H1 (cell line): ENCODE measurements around the gene COL5A3. TPM values are rescaled to one million over a fixed set of nuclear protein-coding genes. Genes with fewer than 3 reads are reported as not detected.
A peak's percentile ranks its signal among the peaks of the same experiment; 100 is the strongest.

Experiments
- CTCF ChIA-PET: fragments of 300-600 bp; sonication (Branson Sonifier 250); formaldehyde crosslinking; loops from one replicate; lab custom pipeline; 2021; ENCODE audit not compliant: partially characterized antibody; lab: Charles Lee
- POLR2A ChIA-PET: fragments of 300-600 bp; sonication (Branson Sonifier 250); formaldehyde crosslinking; loops from one replicate; lab custom pipeline; 2021; ENCODE audit warnings: inconsistent platforms; ENCODE audit not compliant: partially characterized antibody; lab: Charles Lee
- DNase-seq, 2 experiments: peaks; one replicate each; pipeline versions ENCODE4 v3.0.0 to v3.0.0-alpha.2; 2010 to 2022; ENCODE audit warnings: low spot score in 2 of 2, low read depth in 1 of 2, mixed read lengths in 1 of 2
- FAIRE-seq: peaks from 2 replicates; lab custom pipeline; 2011; peaks lifted over from hg19 to GRCh38; lab: Jason Lieb, UNC
- H2AFZ ChIP-seq: 2 replicates; pipeline ENCODE4 v1.8.1; 2012; ENCODE audit warnings: low read length, inconsistent platforms
- H2AK5ac ChIP-seq: 2 replicates; pipeline ENCODE4 v1.6.1; 2013; ENCODE audit warnings: low read depth, low read length
- H2BK120ac ChIP-seq: replicated peaks from 2 replicates; pipeline ENCODE3; 2013; ENCODE audit warnings: low read depth, low read length, inconsistent platforms
- H2BK12ac ChIP-seq: 2 replicates; pipeline ENCODE4 v1.6.1; 2013; ENCODE audit warnings: low read depth, low read length
- H2BK15ac ChIP-seq: 2 replicates; pipeline ENCODE4 v1.6.1; 2013; ENCODE audit warnings: low read length
- H2BK20ac ChIP-seq: 2 replicates; pipeline ENCODE4 v1.6.1; 2013; ENCODE audit warnings: low read length
- H2BK5ac ChIP-seq: 2 replicates; pipeline ENCODE4 v1.6.1; 2013; ENCODE audit warnings: low read depth, low read length
- H3K14ac ChIP-seq: 2 replicates; pipeline ENCODE4 v1.6.1; 2013; ENCODE audit warnings: inconsistent platforms; ENCODE audit not compliant: insufficient read length
- H3K18ac ChIP-seq: 2 replicates; pipeline ENCODE4 v1.6.1; 2013; ENCODE audit warnings: low read length; ENCODE audit errors: extremely low read depth
- H3K23ac ChIP-seq: 2 replicates; pipeline ENCODE4 v1.6.1; 2013; ENCODE audit warnings: inconsistent platforms; ENCODE audit not compliant: insufficient read length
- H3K23me2 ChIP-seq: 2 replicates; pipeline ENCODE4 v1.6.1; 2013; ENCODE audit warnings: low read depth, low read length
- H3K27ac ChIP-seq: 2 replicates; pipeline ENCODE4 v1.6.1; 2011; ENCODE audit warnings: low read depth, low read length, inconsistent platforms
- H3K27me3 ChIP-seq, 4 experiments: replicated peaks in 1 of 4; 1 replicate in 1 of 4; 2 replicates in 3 of 4; pipeline versions ENCODE4 v1.6.1 to v1.8.1; 2011 to 2013; ENCODE audit warnings: low read length in 3 of 4, mild to moderate bottlenecking in 3 of 4, inconsistent platforms in 2 of 4, mixed read lengths in 2 of 4, moderate library complexity in 1 of 4; ENCODE audit not compliant: control insufficient read depth in 3 of 4, insufficient read depth in 3 of 4; ENCODE audit errors: extremely low read depth in 1 of 4
- H3K36me3 ChIP-seq, 4 experiments: 2 replicates each; pipeline versions ENCODE4 v1.6.1 to v1.8.1; 2011 to 2013; ENCODE audit warnings: mild to moderate bottlenecking in 4 of 4, low read length in 3 of 4, moderate library complexity in 2 of 4, control low read depth in 1 of 4, inconsistent platforms in 1 of 4; ENCODE audit not compliant: insufficient read depth in 4 of 4, control insufficient read depth in 2 of 4
- H3K4ac ChIP-seq: replicated peaks from 2 replicates; pipeline ENCODE3; 2013; ENCODE audit warnings: low read length, low read depth, mixed read lengths, inconsistent platforms; ENCODE audit not compliant: insufficient read length
- H3K4me1 ChIP-seq, 4 experiments: replicated peaks in 1 of 4; 1 replicate in 1 of 4; 2 replicates in 3 of 4; pipeline versions ENCODE4 v1.6.1 to v1.8.1; 2011 to 2013; ENCODE audit warnings: low read length in 3 of 4, inconsistent platforms in 2 of 4, mixed read lengths in 1 of 4; ENCODE audit not compliant: insufficient read depth in 4 of 4, control insufficient read depth in 3 of 4
- H3K4me2 ChIP-seq, 2 experiments: 2 replicates each; pipeline versions ENCODE4 v1.6.1 to v1.8.1; 2011 to 2013; ENCODE audit warnings: low read depth in 2 of 2, low read length in 2 of 2, control low read depth in 1 of 2, inconsistent platforms in 1 of 2, mild to moderate bottlenecking in 1 of 2; ENCODE audit not compliant: insufficient read depth in 1 of 2
- H3K4me3 ChIP-seq, 4 experiments: fragments of 200-600, 300-600 bp in 1 of 4; sonication (generic), shearing (Covaris generic), sonication (Bioruptor Twin) in 1 of 4; 2 replicates each; pipeline versions ENCODE4 v1.5.1 to v1.8.1; 2011 to 2016; ENCODE audit warnings: low read length in 4 of 4, low read depth in 3 of 4, control low read depth in 2 of 4, inconsistent platforms in 2 of 4, mild to moderate bottlenecking in 2 of 4, mixed read lengths in 1 of 4, moderate library complexity in 1 of 4; ENCODE audit not compliant: insufficient read depth in 2 of 4; ENCODE audit errors: extremely low read depth in 1 of 4
- H3K56ac ChIP-seq: replicated peaks from 2 replicates; pipeline ENCODE3; 2013; ENCODE audit warnings: low read depth, mild to moderate bottlenecking, mixed read lengths, low read length, inconsistent platforms; ENCODE audit not compliant: insufficient read length
- H3K79me1 ChIP-seq: 2 replicates; pipeline ENCODE4 v1.6.1; 2013; ENCODE audit warnings: low read depth, low read length, control low read depth
- H3K79me2 ChIP-seq, 2 experiments: 2 replicates each; pipeline versions ENCODE4 v1.6.1 to v1.8.1; 2012 to 2013; ENCODE audit warnings: low read length in 2 of 2, mild to moderate bottlenecking in 2 of 2, inconsistent platforms in 1 of 2; ENCODE audit not compliant: insufficient read depth in 2 of 2, control insufficient read depth in 1 of 2
- H3K9ac ChIP-seq, 4 experiments: replicated peaks in 1 of 4; 1 replicate in 1 of 4; 2 replicates in 3 of 4; pipeline versions ENCODE4 v1.6.1 to v1.8.1; 2011 to 2013; ENCODE audit warnings: low read depth in 3 of 4, low read length in 3 of 4, control low read depth in 2 of 4, mild to moderate bottlenecking in 2 of 4, moderate library complexity in 2 of 4, inconsistent platforms in 1 of 4; ENCODE audit errors: extremely low read depth in 1 of 4
- H3K9me3 ChIP-seq, 2 experiments: 2 replicates each; pipeline versions ENCODE4 v1.6.1 to v1.8.1; 2012 to 2013; ENCODE audit warnings: mild to moderate bottlenecking in 2 of 2, moderate library complexity in 2 of 2, control low read depth in 1 of 2, inconsistent platforms in 1 of 2, low read depth in 1 of 2, low read length in 1 of 2, mixed read lengths in 1 of 2; ENCODE audit not compliant: insufficient read depth in 2 of 2
- H4K20me1 ChIP-seq, 2 experiments: replicated peaks in 1 of 2; 2 replicates each; pipeline versions ENCODE3 to v1.8.1; 2011 to 2013; ENCODE audit warnings: inconsistent platforms in 2 of 2, low read length in 2 of 2, mild to moderate bottlenecking in 1 of 2; ENCODE audit not compliant: insufficient read depth in 2 of 2, control insufficient read depth in 1 of 2
- H4K5ac ChIP-seq: 2 replicates; pipeline ENCODE4 v1.6.1; 2013; ENCODE audit warnings: low read length, low read depth, mixed read lengths, inconsistent platforms; ENCODE audit not compliant: insufficient read length
- H4K8ac ChIP-seq: 2 replicates; pipeline ENCODE4 v1.8.0; 2013; ENCODE audit warnings: mild to moderate bottlenecking, moderate library complexity, low read length, inconsistent platforms; ENCODE audit not compliant: insufficient read depth; ENCODE audit errors: extremely low read depth
- H4K91ac ChIP-seq: replicated peaks from 2 replicates; pipeline ENCODE3; 2013; ENCODE audit warnings: low read length, mixed read lengths, inconsistent platforms; ENCODE audit not compliant: insufficient read length
- CBX5 ChIP-seq: fragments of 300-800, 300-1000 bp; sonication (generic); IDR thresholded peaks from 2 replicates; pipeline ENCODE4 v1.7.1; 2016; ENCODE audit warnings: antibody characterized with exemption, low read length, low read depth
- RAD21 ChIP-seq, 2 experiments: IDR thresholded peaks in 1 of 2; conservative IDR thresholded peaks in 1 of 2; 2 replicates each; pipeline ENCODE4 v1.6.1; 2011; ENCODE audit warnings: low read depth in 2 of 2, low read length in 2 of 2, improper control_type of control experiment in 1 of 2, inconsistent platforms in 1 of 2, mild to moderate bottlenecking in 1 of 2, moderate library complexity in 1 of 2
- WGBS, 2 experiments: shearing (Covaris generic) in 1 of 2; methylation state at CpG; one replicate each; pipeline versions ENCODE4 v1.1.6 to v1.1.7; 2013 to 2015; ENCODE audit warnings: low lambda C conversion rate in 2 of 2, mixed read lengths in 2 of 2, inconsistent platforms in 1 of 2, low coverage in 1 of 2, missing lambda C conversion rate in 1 of 2; ENCODE audit not compliant: insufficient replicate concordance in 2 of 2, insufficient coverage in 1 of 2, insufficient read length in 1 of 2; ENCODE audit errors: extremely low coverage in 1 of 2, missing lambda C conversion rate in 1 of 2; 5-methylcytosine and 5-hydroxymethylcytosine counted together
- polyA plus RNA-seq, 7 experiments: library from polyadenylated mRNA; depleted of rRNA in 3 of 7; stranded (reverse) in 5 of 7; unstranded in 2 of 7; fragments of >200 nt in 5 of 7; fragments of 200-250 nt in 2 of 7; gene quantifications; 1 replicate in 5 of 7; 2 replicates in 1 of 7; 4 replicates in 1 of 7; pipeline versions ENCODE4 v1.2.1 to v1.2.3, GENCODE V29; 2011 to 2013; ENCODE audit warnings: missing spikeins in 2 of 7, mixed read lengths in 2 of 7
- total RNA-seq: library from RNA; stranded (reverse); fragmentation: NEBNext Ultra II Directional; extraction: Animal tissue kit (Norgen Biotek cat#: 25700); gene quantifications from 2 replicates; pipeline ENCODE4 v1.2.1, GENCODE V29; 2021

Gene COL5A3
- total and polyA plus RNA-seq, 2 of the 8 experiments (the other 6 are each of a cell fraction or from before 2014, with no cell fraction given) = 0.67 to 0.74 TPM

DNA sequence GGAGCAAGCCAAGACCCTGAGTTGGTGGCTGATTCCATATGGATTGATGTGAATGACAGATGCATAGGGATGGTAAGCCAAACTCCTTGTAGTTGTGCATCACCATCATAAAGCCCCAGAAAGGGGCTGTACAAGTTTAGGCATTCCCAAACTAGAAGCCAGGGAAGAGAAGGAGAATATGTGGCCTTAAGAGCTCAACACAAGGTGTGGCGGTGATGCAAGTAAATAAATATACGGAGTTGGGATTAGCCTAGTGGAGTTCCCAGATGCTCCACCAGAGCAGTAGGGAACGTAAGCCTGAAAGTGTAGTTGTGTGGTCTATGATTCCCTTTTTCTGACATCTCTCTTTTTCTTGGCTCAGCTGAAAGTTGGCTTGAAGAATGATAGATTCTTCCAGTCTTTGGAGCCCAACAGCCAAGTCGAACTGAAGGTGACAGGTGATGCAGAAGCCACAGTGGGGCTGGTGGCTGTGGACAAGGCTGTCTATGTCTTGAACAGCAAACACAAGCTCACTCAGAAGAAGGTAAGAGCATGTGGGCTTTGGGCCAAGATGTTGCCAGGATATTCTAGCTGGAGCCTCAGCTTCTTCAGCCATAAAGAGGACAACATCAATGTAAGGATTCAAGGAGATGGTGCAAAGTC lies 33.1 kb upstream of the COL5A3 start:
- Histone ChIP-seq H3K27me3 (no peaks in the 10 kb centered on the region), H4K8ac (no peak overlapping the region), H2BK120ac (no peak overlapping the region), H3K9me3 (peaks cover 60 to 74% of the 10 kb centered on the region in 2 experiments), H3K14ac (no peak overlapping the region), H2BK12ac (no peak overlapping the region), H2BK20ac (no peak overlapping the region), H3K23ac (no peak overlapping the region), H3K79me2 (no peaks in the 10 kb centered on the region), H3K9ac (no peak overlapping the region), H3K27ac (no peak overlapping the region), H4K5ac (no peak overlapping the region), H2AK5ac (no peak overlapping the region), H3K4me2 (no peak overlapping the region), H4K91ac (no peak overlapping the region), H3K18ac (no peak overlapping the region), H3K79me1 (no peaks in the 10 kb centered on the region), H4K20me1 (no peaks in the 10 kb centered on the region), H3K4me1 (no peaks in the 10 kb centered on the region), H2BK15ac (no peak overlapping the region), H3K23me2 (no peaks in the 10 kb centered on the region), H3K4me3 (no peak overlapping the region), H2AFZ (no peak overlapping the region), H3K36me3 (no peaks in the 10 kb centered on the region), H3K4ac (no peak overlapping the region), H2BK5ac (no peak overlapping the region)
- ChIA-PET CTCF (interaction anchor here (0.8 to 2.1 kb wide), 3 partner anchors 10 to 53 kb away, joined by 3 to 7 read pairs (median 3); no protein-coding TSS in a partner anchor), POLR2A (interaction anchor here (0.8 kb wide), 1 partner anchor 12 kb away, joined by 3 read pairs; no protein-coding TSS in a partner anchor)
- 77% methylated on average over 4 of the region's 4 CpGs; no CpG with 5 or more reads in 1 of the 2 experiments for WGBS, 2 experiments
- DNase-seq = no peak
- TF ChIP-seq RAD21 (IDR thresholded peaks at IDR 0.05 in 1 of 2, conservative IDR thresholded peaks at IDR 0.05 in 1 of 2; ENCODE audit: low read depth in 2 of 2, low read length in 2 of 2) = no peak
- 0 out of 2 replicates have a peak, but pooled peaks have one; percentile 54 for TF ChIP-seq CBX5
- TF ChIP-seq, all 59 proteins: peak for 1
- no peak for FAIRE-seq
- H3K56ac ChIP-seq = no peak overlapping the region
